Uterus (tissue), 4 donors: Measurements from ENCODE around the gene ERBIN. TPM values are rescaled to one million over a fixed set of nuclear protein-coding genes. Genes with fewer than 3 reads are reported as not detected.

Experiments used
- DNase-seq, 2 donors: peaks; one replicate each; pipeline ENCODE4 v3.0.0-alpha.2; 2019 to 2020
- H3K27ac ChIP-seq, 2 donors: fragments of 200-600 bp; sonication (generic); 1 replicate in 1 of 2; 2 replicates in 1 of 2; pipeline ENCODE4 v1.5.1; 2016 to 2018
- H3K27me3 ChIP-seq, 2 donors: fragments of 200-600 bp; sonication (generic); one replicate each; pipeline ENCODE4 v1.5.1; 2018 to 2019; ENCODE audit warnings: control low read depth in 1 of 2
- H3K36me3 ChIP-seq, 2 donors: fragments of 200-600 bp; sonication (generic); one replicate each; pipeline ENCODE4 v1.5.1; 2019; ENCODE audit warnings: control low read depth in 1 of 2
- H3K4me1 ChIP-seq, 2 donors: fragments of 200-600 bp; sonication (generic); one replicate each; pipeline ENCODE4 v1.5.1; 2018 to 2019; ENCODE audit warnings: control low read depth in 1 of 2
- H3K4me3 ChIP-seq, 2 donors: fragments of 200-600 bp; sonication (generic); 1 replicate in 1 of 2; 2 replicates in 1 of 2; pipeline ENCODE4 v1.5.1; 2018 to 2019; ENCODE audit warnings: mild to moderate bottlenecking in 1 of 2
- H3K9me3 ChIP-seq, 2 donors: fragments of 200-600 bp; sonication (generic); one replicate each; pipeline ENCODE4 v1.5.1; 2019; ENCODE audit warnings: control low read depth in 1 of 2
- CTCF ChIP-seq, 4 experiments: fragments of 200-600 bp in 2 of 4; fragments of 450-650 bp in 2 of 4; sonication (generic) in 2 of 4; IDR thresholded peaks; one replicate each; pipeline ENCODE4 v1.5.1; 2016 to 2019; ENCODE audit warnings: antibody characterized with exemption in 4 of 4, mild to moderate bottlenecking in 2 of 4, moderate library complexity in 1 of 4
- POLR2A ChIP-seq, 2 donors: fragments of 450-650 bp; IDR thresholded peaks; one replicate each; pipeline ENCODE4 v1.6.1; 2016; ENCODE audit warnings: antibody characterized with exemption in 2 of 2, mild to moderate bottlenecking in 1 of 2, moderate library complexity in 1 of 2
- intact Hi-C: fragments of 100-400 bp; cut with DNase I; formaldehyde crosslinking; loops from one replicate; pipeline ENCODE4 v1.15.1; 2023; ENCODE audit warnings: low total_unique reads
- total RNA-seq, 4 donors: library from RNA; depleted of rRNA in 3 of 4; stranded (reverse); fragments of >200 nt in 3 of 4; gene quantifications; one replicate each; pipeline versions ENCODE4 v1.1.0 to v1.2.4, GENCODE V29; 2014 to 2023
- donor health status: DM: yes; HTN: yes; CAD: no.

ERBIN gene
- total RNA-seq, 4 donors from 2014 or later, result 26.1 to 159 (median 81.8) TPM

GRCh38 chr5:66009277-66009676 lies 82.9 kb downstream of the ERBIN start:
- intact Hi-C loops, result no loop called here
- H3K4me3 ChIP-seq, result no peak overlapping the region
- no peaks in the 10 kb centered on the region for H3K4me1 ChIP-seq
- H3K27ac ChIP-seq, result no peak overlapping the region
- no peaks in the 10 kb centered on the region for H3K27me3 ChIP-seq
- H3K9me3 ChIP-seq, result no peaks in the 10 kb centered on the region
- H3K36me3 ChIP-seq, result no peaks in the 10 kb centered on the region
- TF ChIP-seq CTCF (IDR thresholded peaks at IDR 0.05), result no peak
- DNase-seq, result no peak

DNA sequence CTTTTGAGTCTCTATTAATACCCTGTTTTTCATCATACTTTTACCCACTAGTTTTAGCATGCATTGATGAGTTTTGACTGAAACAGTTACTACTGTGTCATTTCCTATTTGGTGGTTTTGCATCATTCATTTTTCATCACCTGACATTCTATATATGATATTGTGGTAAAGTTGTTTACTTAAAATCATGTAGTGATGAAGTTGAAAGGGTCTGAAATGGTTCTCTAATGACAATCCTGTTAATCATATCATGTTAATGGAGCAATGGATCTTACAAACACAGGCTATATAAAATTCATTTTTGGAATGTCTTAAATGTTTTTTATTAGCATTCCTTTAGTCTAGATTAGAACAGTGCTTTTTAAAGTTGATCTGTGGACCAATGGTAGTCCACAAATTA lies 84.1 kb downstream of the ERBIN start:
- DNase-seq, result no peak
- Histone ChIP-seq H3K27me3 (no peaks in the 10 kb centered on the region), H3K27ac (no peak overlapping the region), H3K36me3 (no peaks in the 10 kb centered on the region), H3K4me3 (no peak overlapping the region), H3K4me1 (no peaks in the 10 kb centered on the region), H3K9me3 (no peaks in the 10 kb centered on the region)
- no peak for TF ChIP-seq CTCF (IDR thresholded peaks at IDR 0.05)
- intact Hi-C loops, result no loop called here

DNA sequence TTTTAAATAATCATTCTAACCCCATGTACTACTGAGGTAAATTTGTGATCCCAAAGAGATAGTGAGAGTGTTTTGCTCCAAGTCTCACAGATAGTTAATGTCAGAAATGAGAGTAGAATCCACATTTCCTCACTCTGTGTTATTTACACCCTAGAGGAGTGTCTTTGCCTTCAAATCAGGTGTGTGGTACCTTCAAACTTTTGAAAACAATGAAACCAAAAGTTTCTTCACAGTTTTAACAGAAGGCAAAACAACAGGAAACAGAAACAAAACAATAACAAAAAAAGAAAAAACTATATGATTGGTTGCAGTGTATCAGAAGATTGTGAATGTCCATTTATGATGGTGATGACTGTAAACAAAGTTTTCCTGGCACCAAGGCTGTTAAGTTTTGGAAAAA lies 85.9 kb downstream of the ERBIN start:
- TF ChIP-seq POLR2A (IDR thresholded peaks at IDR 0.05) (no peak), CTCF (IDR thresholded peaks at IDR 0.05) (no peak)
- Histone ChIP-seq H3K27ac (no peak overlapping the region), H3K9me3 (no peaks in the 10 kb centered on the region), H3K36me3 (no peaks in the 10 kb centered on the region), H3K4me3 (no peak overlapping the region), H3K4me1 (no peaks in the 10 kb centered on the region), H3K27me3 (no peaks in the 10 kb centered on the region)
- intact Hi-C loops, result no loop called here
- no peak for DNase-seq

DNA sequence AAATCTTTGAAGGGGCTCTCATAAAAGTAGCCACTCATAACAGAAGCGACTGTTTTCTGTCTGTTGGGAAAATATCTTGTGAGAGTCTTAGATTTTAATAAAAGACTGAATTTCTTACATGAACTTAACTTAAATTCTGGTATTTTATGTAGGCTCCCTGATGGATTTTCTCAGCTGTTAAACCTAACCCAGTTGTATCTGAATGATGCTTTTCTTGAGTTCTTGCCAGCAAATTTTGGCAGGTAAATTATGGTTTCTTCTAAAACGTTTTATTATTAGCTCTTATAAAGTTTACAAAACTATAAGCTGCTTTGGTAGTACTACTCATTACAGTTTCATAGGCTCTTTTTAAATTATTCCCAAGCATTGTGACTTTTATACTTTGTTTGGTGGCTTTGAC lies 87.0 kb downstream of the ERBIN start:
- no peak overlapping the region for H3K4me3 ChIP-seq
- DNase-seq, result no peak
- H3K27ac ChIP-seq, result no peak overlapping the region
- H3K36me3 ChIP-seq, result no peaks in the 10 kb centered on the region
- intact Hi-C loops, result no loop called here
- no peaks in the 10 kb centered on the region for H3K27me3 ChIP-seq
- no peaks in the 10 kb centered on the region for H3K4me1 ChIP-seq
- TF ChIP-seq POLR2A (IDR thresholded peaks at IDR 0.05) (no peak), CTCF (IDR thresholded peaks at IDR 0.05) (no peak)
- no peaks in the 10 kb centered on the region for H3K9me3 ChIP-seq

DNA sequence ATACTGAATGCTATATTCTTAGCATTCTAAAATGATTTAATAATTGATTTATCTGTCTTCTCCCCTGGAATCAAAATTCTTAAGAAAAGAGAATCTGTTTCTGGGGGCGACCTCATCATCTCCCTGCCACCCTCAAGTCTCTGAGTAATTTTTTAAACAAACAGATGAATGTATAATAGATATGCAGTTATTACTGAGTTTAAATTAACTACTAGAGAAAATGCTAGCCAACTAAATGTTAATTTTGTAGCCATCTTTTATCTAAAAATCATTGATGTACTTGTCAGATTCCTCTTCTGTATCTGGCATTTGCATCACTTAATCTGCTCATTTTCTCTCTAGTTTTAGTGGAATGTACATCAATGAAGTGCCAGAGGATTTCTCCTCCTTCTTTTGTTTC lies 87.5 kb downstream of the ERBIN start:
- Histone ChIP-seq H3K36me3 (no peaks in the 10 kb centered on the region), H3K27me3 (no peaks in the 10 kb centered on the region), H3K4me1 (no peaks in the 10 kb centered on the region), H3K27ac (no peak overlapping the region), H3K9me3 (no peaks in the 10 kb centered on the region), H3K4me3 (no peak overlapping the region)
- DNase-seq, result no peak
- intact Hi-C loops, result no loop called here
- TF ChIP-seq POLR2A (IDR thresholded peaks at IDR 0.05), result no peak
- no peak for TF ChIP-seq CTCF (IDR thresholded peaks at IDR 0.05)
